H9 (cell line): ENCODE data around the gene RCAN2. TPM values are rescaled to one million over a fixed set of nuclear protein-coding genes. Genes with fewer than 3 reads are reported as not detected.

Source experiments
- DNase-seq: peaks from one replicate; pipeline ENCODE4 v3.0.0-alpha.2; 2017
- H2AFZ ChIP-seq: one replicate; pipeline ENCODE4 v1.6.1; 2013; ENCODE audit warnings: mild to moderate bottlenecking, low read length, control low read depth, moderate library complexity
- H2AK5ac ChIP-seq: 2 replicates; pipeline ENCODE4 v1.6.1; 2013; ENCODE audit warnings: low read length, control low read depth, mixed read lengths; ENCODE audit not compliant: insufficient read length
- H2BK120ac ChIP-seq: one replicate; pipeline ENCODE4 v1.6.1; 2013; ENCODE audit warnings: low read depth, mild to moderate bottlenecking, low read length, control low read depth, inconsistent platforms; ENCODE audit not compliant: poor library complexity, severe bottlenecking
- H2BK12ac ChIP-seq: 2 replicates; pipeline ENCODE4 v1.6.1; 2013; ENCODE audit warnings: low read length, control low read depth, mixed read lengths, low read depth; ENCODE audit not compliant: insufficient read length
- H2BK15ac ChIP-seq: 2 replicates; pipeline ENCODE4 v1.6.1; 2013; ENCODE audit warnings: low read depth, low read length, control low read depth
- H2BK20ac ChIP-seq: one replicate; pipeline ENCODE4 v1.6.1; 2013; ENCODE audit warnings: low read depth, mild to moderate bottlenecking, low read length, control low read depth, inconsistent platforms; ENCODE audit not compliant: poor library complexity, severe bottlenecking
- H2BK5ac ChIP-seq: 2 replicates; pipeline ENCODE4 v1.6.1; 2013; ENCODE audit warnings: low read length, control low read depth, mixed read lengths; ENCODE audit not compliant: insufficient read length
- H3K14ac ChIP-seq: 2 replicates; pipeline ENCODE4 v1.6.1; 2013; ENCODE audit warnings: low read length, control low read depth; ENCODE audit not compliant: insufficient read depth
- H3K18ac ChIP-seq: 2 replicates; pipeline ENCODE4 v1.6.1; 2013; ENCODE audit warnings: low read depth, mild to moderate bottlenecking, mixed read lengths, low read length, control low read depth; ENCODE audit not compliant: insufficient read length
- H3K23ac ChIP-seq: 2 replicates; pipeline ENCODE4 v1.6.1; 2013; ENCODE audit warnings: low read length, control low read depth, mixed read lengths, low read depth; ENCODE audit not compliant: insufficient read length
- H3K23me2 ChIP-seq: 2 replicates; pipeline ENCODE4 v1.6.1; 2013; ENCODE audit warnings: low read depth, mild to moderate bottlenecking, mixed read lengths, low read length, control low read depth; ENCODE audit not compliant: insufficient read length, poor library complexity, severe bottlenecking
- H3K27ac ChIP-seq: 2 replicates; pipeline ENCODE4 v1.5.1; 2013; ENCODE audit warnings: low read length, control low read depth, mixed read lengths, low read depth; ENCODE audit not compliant: insufficient read length
- H3K27me3 ChIP-seq: 2 replicates; pipeline ENCODE4 v1.6.1; 2013; ENCODE audit warnings: low read length, control low read depth, inconsistent platforms; ENCODE audit not compliant: insufficient read depth
- H3K4ac ChIP-seq: 2 replicates; pipeline ENCODE4 v1.6.1; 2013; ENCODE audit warnings: low read depth, mild to moderate bottlenecking, control low read depth, inconsistent platforms, low read length, moderate library complexity
- H3K4me1 ChIP-seq: 2 replicates; pipeline ENCODE4 v1.6.1; 2013; ENCODE audit warnings: low read length, control low read depth, inconsistent platforms; ENCODE audit not compliant: insufficient read depth
- H3K4me2 ChIP-seq: 2 replicates; pipeline ENCODE4 v1.6.1; 2013; ENCODE audit warnings: low read length, control low read depth, mixed read lengths; ENCODE audit not compliant: insufficient read length, insufficient read depth
- H3K56ac ChIP-seq: 2 replicates; pipeline ENCODE4 v1.6.1; 2013; ENCODE audit warnings: low read depth, mild to moderate bottlenecking, mixed read lengths, low read length, control low read depth; ENCODE audit not compliant: insufficient read length
- H3K79me1 ChIP-seq: 2 replicates; pipeline ENCODE4 v1.6.1; 2013; ENCODE audit warnings: low read depth, mild to moderate bottlenecking, moderate library complexity, low read length, control low read depth, inconsistent platforms; ENCODE audit not compliant: insufficient read depth, poor library complexity, severe bottlenecking
- H3K79me2 ChIP-seq: 2 replicates; pipeline ENCODE4 v1.6.1; 2013; ENCODE audit warnings: low read length, control low read depth, inconsistent platforms; ENCODE audit not compliant: insufficient read depth
- H3K9ac ChIP-seq: 2 replicates; pipeline ENCODE4 v1.6.1; 2013; ENCODE audit warnings: low read length, control low read depth, mixed read lengths; ENCODE audit not compliant: insufficient read length; ENCODE audit errors: extremely low read depth
- H3K9me3 ChIP-seq: one replicate; pipeline ENCODE4 v1.6.1; 2013; ENCODE audit warnings: low read depth, low read length, inconsistent platforms; ENCODE audit not compliant: control insufficient read depth
- H3T11ph ChIP-seq: one replicate; pipeline ENCODE4 v1.6.1; 2013; ENCODE audit warnings: mild to moderate bottlenecking, low read length, control low read depth, inconsistent platforms
- H4K20me1 ChIP-seq: one replicate; pipeline ENCODE4 v1.6.1; 2013; ENCODE audit not compliant: control insufficient read depth, insufficient read length, insufficient read depth
- H4K5ac ChIP-seq: 2 replicates; pipeline ENCODE4 v1.6.1; 2013; ENCODE audit warnings: low read depth, mild to moderate bottlenecking, mixed read lengths, low read length, control low read depth; ENCODE audit not compliant: insufficient read length
- H4K8ac ChIP-seq: replicated peaks from 2 replicates; pipeline ENCODE4 v1.6.1; 2013; ENCODE audit warnings: low read length, control low read depth, mixed read lengths, low read depth; ENCODE audit not compliant: insufficient read length
- H4K91ac ChIP-seq: 2 replicates; pipeline ENCODE4 v1.6.1; 2013; ENCODE audit warnings: low read depth, mild to moderate bottlenecking, moderate library complexity, mixed read lengths, low read length, control low read depth; ENCODE audit not compliant: insufficient read length
- H3K27ac Mint-ChIP-seq, 3 experiments: 2 replicates in 2 of 3; 3 replicates in 1 of 3; pipeline ENCODE4 v1.8.0; 2020 to 2021; ENCODE audit warnings: mixed read lengths in 3 of 3, mild to moderate bottlenecking in 1 of 3, moderate library complexity in 1 of 3
- H3K27me3 Mint-ChIP-seq: 2 replicates; pipeline ENCODE4 v1.8.0; 2021; ENCODE audit warnings: low read depth, mild to moderate bottlenecking, moderate library complexity, mixed read lengths
- H3K36me3 Mint-ChIP-seq, 3 experiments: 2 replicates in 2 of 3; 3 replicates in 1 of 3; pipeline ENCODE4 v1.8.0; 2020 to 2021; ENCODE audit warnings: low read depth in 3 of 3, mixed read lengths in 3 of 3; ENCODE audit not compliant: insufficient read depth in 1 of 3
- H3K4me1 Mint-ChIP-seq, 2 experiments: 2 replicates each; pipeline ENCODE4 v1.8.0; 2020; ENCODE audit warnings: mixed read lengths in 2 of 2
- H3K4me3 Mint-ChIP-seq, 2 experiments: 2 replicates in 1 of 2; 3 replicates in 1 of 2; pipeline ENCODE4 v1.8.0; 2020 to 2021; ENCODE audit warnings: mild to moderate bottlenecking in 2 of 2, mixed read lengths in 2 of 2, moderate library complexity in 1 of 2
- H3K9me3 Mint-ChIP-seq, 2 experiments: 2 replicates in 1 of 2; 3 replicates in 1 of 2; pipeline ENCODE4 v1.8.0; 2020; ENCODE audit warnings: mild to moderate bottlenecking in 2 of 2, mixed read lengths in 2 of 2, moderate library complexity in 1 of 2
- WGBS: extraction: QIAGEN DNeasy Blood & Tissue Kit; methylation state at CpG from one replicate; pipeline ENCODE4 v1.1.7; 2013; ENCODE audit warnings: missing lambda C conversion rate, low lambda C conversion rate, mixed read lengths; ENCODE audit not compliant: insufficient read length; ENCODE audit errors: extremely low coverage; 5-methylcytosine and 5-hydroxymethylcytosine counted together
- total RNA-seq: library from RNA; stranded (reverse); gene quantifications from 2 replicates; pipeline ENCODE4 v1.2.1, GENCODE V29; 2021
- TF ChIP-seq, protein P1 (sequence below): fragments of 200-600 bp; sonication (generic); conservative IDR thresholded peaks from 3 replicates; pipeline ENCODE4 v1.8.0; 2021; ENCODE audit warnings: antibody characterized with exemption, mild to moderate bottlenecking

RCAN2 gene
- total RNA-seq, 1 experiment from 2014 or later: 3.0 TPM

DNA sequence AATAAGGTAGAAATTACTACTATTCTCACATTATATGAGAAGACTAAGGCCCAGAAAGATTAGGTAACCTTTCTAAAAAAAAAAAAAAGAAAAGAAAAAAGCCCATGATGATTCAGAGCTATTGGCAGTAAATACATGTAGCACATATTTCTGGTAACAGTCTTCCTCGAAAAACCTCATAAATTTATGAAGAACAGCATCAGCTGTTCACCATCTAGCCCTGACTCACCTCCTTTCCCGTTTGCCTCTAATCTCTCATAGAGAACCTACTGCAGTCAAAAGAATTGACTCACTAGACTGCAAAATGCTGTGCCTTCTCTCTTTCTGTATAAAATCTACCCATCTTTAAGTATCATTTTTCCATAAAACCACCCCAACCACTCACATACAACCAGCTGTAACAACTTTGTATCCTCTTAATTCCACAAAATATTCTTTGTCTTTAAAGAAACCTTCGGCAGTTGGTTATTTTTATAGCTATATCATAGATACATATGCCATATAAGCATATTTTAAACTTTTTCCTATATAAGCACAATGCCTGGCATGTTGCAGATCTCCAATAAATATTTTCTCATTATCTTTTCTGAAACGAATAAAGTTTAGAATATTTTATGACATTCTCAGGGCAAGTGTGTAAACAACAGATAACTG lies 167.8 kb downstream of the RCAN2 start:
- no peak for DNase-seq

More for the DNA sequence above, 167.8 kb downstream of the RCAN2 start:
- Histone ChIP-seq H2BK12ac (no peak overlapping the region), H4K20me1 (no peaks in the 10 kb centered on the region), H3K79me2 (no peaks in the 10 kb centered on the region), H2AFZ (no peak overlapping the region), H4K5ac (no peak overlapping the region), H2BK5ac (no peak overlapping the region), H3K4ac (no peak overlapping the region), H4K91ac (no peak overlapping the region), H3K9ac (no peak overlapping the region), H3T11ph (no peak overlapping the region), H3K4me1 (no peaks in the 10 kb centered on the region; the same call in 1 of the 2 replicates), H2BK15ac (no peak overlapping the region), H3K9me3 (no peaks in the 10 kb centered on the region), H4K8ac (no peak overlapping the region), H2BK120ac (no peak overlapping the region), H3K27ac (no peak overlapping the region), H2AK5ac (no peak overlapping the region), H3K79me1 (no peaks in the 10 kb centered on the region), H3K14ac (no peak overlapping the region), H2BK20ac (no peak overlapping the region), H3K56ac (no peak overlapping the region), H3K23me2 (no peaks in the 10 kb centered on the region), H3K4me2 (no peak overlapping the region), H3K23ac (no peak overlapping the region), H3K18ac (no peak overlapping the region), H3K27me3 (no peaks in the 10 kb centered on the region)
- WGBS: 100% methylated on average over 1 of the region's 4 CpGs
- Mint-ChIP-seq H3K4me1 (peaks cover 8 to 10% of the 10 kb centered on the region in 2 experiments), H3K27me3 (peaks cover 2% of the 10 kb centered on the region; the same call in 1 of the 2 replicates), H3K36me3 (no peaks in the 10 kb centered on the region), H3K27ac (no peak overlapping the region), H3K4me3 (no peak overlapping the region), H3K9me3 (no peaks in the 10 kb centered on the region)
- TF ChIP-seq, protein P1, sequence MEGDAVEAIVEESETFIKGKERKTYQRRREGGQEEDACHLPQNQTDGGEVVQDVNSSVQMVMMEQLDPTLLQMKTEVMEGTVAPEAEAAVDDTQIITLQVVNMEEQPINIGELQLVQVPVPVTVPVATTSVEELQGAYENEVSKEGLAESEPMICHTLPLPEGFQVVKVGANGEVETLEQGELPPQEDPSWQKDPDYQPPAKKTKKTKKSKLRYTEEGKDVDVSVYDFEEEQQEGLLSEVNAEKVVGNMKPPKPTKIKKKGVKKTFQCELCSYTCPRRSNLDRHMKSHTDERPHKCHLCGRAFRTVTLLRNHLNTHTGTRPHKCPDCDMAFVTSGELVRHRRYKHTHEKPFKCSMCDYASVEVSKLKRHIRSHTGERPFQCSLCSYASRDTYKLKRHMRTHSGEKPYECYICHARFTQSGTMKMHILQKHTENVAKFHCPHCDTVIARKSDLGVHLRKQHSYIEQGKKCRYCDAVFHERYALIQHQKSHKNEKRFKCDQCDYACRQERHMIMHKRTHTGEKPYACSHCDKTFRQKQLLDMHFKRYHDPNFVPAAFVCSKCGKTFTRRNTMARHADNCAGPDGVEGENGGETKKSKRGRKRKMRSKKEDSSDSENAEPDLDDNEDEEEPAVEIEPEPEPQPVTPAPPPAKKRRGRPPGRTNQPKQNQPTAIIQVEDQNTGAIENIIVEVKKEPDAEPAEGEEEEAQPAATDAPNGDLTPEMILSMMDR: no peak
